ENCODE results near the gene PRR12.

The PRR12 gene

GRCh38 chr19:49567861-49568441 lies 23.0 kb upstream of the PRR12 start:
- Histone ChIP-seq H3K27me3 (ENCODE audit: insufficient read depth, low read length) (no peaks in the 10 kb centered on the region), H3K4me1 (ENCODE audit: insufficient read depth, low read length) (no peaks in the 10 kb centered on the region), H3K4me3 (ENCODE audit: low read length) (no peak overlapping the region), H3K27ac (ENCODE audit: low read length) (no peak overlapping the region), H3K9me3 (ENCODE audit: insufficient read depth, low read depth, low read length) (no peaks in the 10 kb centered on the region), H3K9ac (ENCODE audit: low read depth, low read length) (no peak overlapping the region), H3K36me3 (ENCODE audit: insufficient read depth, low read depth, low read length) (no peaks in the 10 kb centered on the region)

DNA sequence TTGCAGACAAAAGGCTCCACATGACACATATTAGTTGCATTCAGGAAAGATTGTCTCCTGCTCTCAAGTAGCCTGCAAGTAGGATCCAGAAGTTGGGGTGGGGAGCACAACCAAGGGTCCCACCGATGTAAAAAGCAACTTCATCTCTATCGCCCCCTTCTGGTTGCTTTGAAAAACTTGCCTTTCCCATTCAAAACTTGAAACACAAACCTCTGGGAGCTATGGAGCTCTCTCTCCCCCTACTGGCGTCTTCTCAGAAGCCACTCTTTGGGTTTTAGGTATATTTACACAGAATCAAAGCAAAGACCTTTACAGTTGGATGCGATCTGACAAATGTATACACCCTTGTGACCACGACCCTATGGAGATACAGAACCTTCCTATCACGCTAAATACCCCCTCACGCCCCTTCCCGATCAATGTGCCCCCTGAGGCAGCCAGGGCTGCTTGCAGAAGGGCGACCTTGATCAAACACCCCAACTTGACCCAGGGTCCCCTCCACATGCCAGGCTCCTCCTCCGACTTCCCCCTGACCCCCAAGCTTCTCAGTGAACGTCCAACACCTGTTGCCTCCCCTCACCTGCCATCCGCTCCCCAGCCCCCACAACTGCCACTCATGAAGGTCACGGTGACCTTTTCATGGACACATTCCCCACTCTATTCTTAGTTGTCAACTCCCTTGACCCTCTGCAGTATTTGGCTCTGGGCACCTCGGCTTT lies 20.7 kb upstream of the PRR12 start:
- peak overlapping the region; percentile 31; the same call in 1 of the 2 replicates for H3K9ac ChIP-seq (ENCODE audit: low read depth, low read length)
- H3K9me3 ChIP-seq (ENCODE audit: insufficient read depth, low read depth, low read length), result no peaks in the 10 kb centered on the region
- H3K36me3 ChIP-seq (ENCODE audit: insufficient read depth, low read depth, low read length), result peaks cover 11% of the 10 kb centered on the region; the same call in 1 of the 2 replicates
- no peak overlapping the region for H3K27ac ChIP-seq (ENCODE audit: low read length)
- no peaks in the 10 kb centered on the region for H3K27me3 ChIP-seq (ENCODE audit: insufficient read depth, low read length)
- no peak overlapping the region for H3K4me3 ChIP-seq (ENCODE audit: low read length)
- H3K4me1 ChIP-seq (ENCODE audit: insufficient read depth, low read length), result no peaks in the 10 kb centered on the region

GRCh38 chr19:49570997-49571676 lies 19.8 kb upstream of the PRR12 start:
- no peak overlapping the region for H3K4me3 ChIP-seq (ENCODE audit: low read length)
- H3K27ac ChIP-seq (ENCODE audit: low read length), result no peak overlapping the region
- peaks cover 17% of the 10 kb centered on the region; the same call in 1 of the 2 replicates for H3K36me3 ChIP-seq (ENCODE audit: insufficient read depth, low read depth, low read length)
- H3K27me3 ChIP-seq (ENCODE audit: insufficient read depth, low read length), result no peaks in the 10 kb centered on the region
- H3K9ac ChIP-seq (ENCODE audit: low read depth, low read length), result no peak overlapping the region
- H3K9me3 ChIP-seq (ENCODE audit: insufficient read depth, low read depth, low read length), result no peaks in the 10 kb centered on the region
- no peaks in the 10 kb centered on the region for H3K4me1 ChIP-seq (ENCODE audit: insufficient read depth, low read length)

DNA sequence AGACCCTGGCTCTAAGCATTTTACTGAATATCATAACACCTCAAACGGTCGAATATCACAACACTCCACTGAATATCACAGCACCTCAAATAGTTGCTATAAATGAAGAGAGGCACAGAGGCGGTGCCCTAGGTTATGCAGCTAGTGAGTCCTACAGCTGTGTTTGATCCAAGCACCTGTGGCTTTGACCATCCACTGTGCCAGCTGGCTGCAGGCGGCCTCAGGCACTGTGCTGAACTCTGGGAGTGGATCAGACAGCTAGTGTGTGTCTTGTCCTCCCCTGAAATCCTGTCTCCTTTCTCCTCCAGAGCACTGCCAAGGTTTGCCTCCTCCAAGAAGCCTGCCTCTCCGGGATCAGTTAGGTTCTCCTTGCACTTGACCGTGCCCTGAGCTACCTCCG lies 18.0 kb upstream of the PRR12 start:
- Histone ChIP-seq H3K4me1 (ENCODE audit: insufficient read depth, low read length) (no peaks in the 10 kb centered on the region), H3K9me3 (ENCODE audit: insufficient read depth, low read depth, low read length) (no peaks in the 10 kb centered on the region), H3K27me3 (ENCODE audit: insufficient read depth, low read length) (no peaks in the 10 kb centered on the region), H3K4me3 (ENCODE audit: low read length) (no peak overlapping the region), H3K27ac (ENCODE audit: low read length) (no peak overlapping the region), H3K9ac (ENCODE audit: low read depth, low read length) (no peak overlapping the region), H3K36me3 (ENCODE audit: insufficient read depth, low read depth, low read length) (peaks cover 22% of the 10 kb centered on the region)

- H3K27ac ChIP-seq (ENCODE audit: low read length), result no peak overlapping the region
- H3K4me3 ChIP-seq (ENCODE audit: low read length), result no peak overlapping the region
- peaks cover 22% of the 10 kb centered on the region for H3K36me3 ChIP-seq (ENCODE audit: insufficient read depth, low read depth, low read length)
- H3K9me3 ChIP-seq (ENCODE audit: insufficient read depth, low read depth, low read length), result no peaks in the 10 kb centered on the region
- H3K4me1 ChIP-seq (ENCODE audit: insufficient read depth, low read length), result no peaks in the 10 kb centered on the region
- H3K9ac ChIP-seq (ENCODE audit: low read depth, low read length), result no peak overlapping the region
- no peaks in the 10 kb centered on the region for H3K27me3 ChIP-seq (ENCODE audit: insufficient read depth, low read length)
Observed at GRCh38 chr19:49573425-49573824, 17.6 kb upstream of the PRR12 start.

DNA sequence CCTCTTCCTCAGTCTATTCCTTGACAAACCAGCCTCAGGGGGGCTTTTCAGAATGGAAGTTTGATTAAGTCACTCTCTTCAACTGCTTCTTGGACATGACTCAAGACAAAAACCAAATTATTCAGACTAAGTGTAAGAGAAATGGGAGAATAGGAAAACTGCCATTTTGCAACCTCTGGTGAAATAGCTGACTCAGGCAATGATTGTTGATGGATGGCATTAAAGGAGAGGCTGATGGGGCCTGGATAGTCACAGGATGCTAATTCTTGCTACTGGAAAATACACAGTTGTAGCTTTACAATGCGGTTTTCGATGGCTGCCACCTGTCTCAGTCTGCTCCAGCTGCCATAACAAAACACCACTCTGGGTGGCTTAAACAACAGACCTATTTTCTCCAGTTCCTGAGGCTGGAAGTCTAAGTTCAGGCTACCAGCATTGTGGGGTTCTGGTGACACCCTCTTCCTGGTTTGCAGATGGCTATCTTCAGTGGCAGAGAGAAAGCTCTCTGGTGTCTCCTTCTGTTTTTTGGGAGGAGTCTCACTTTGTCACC lies 16.7 kb upstream of the PRR12 start:
- Histone ChIP-seq H3K27me3 (ENCODE audit: insufficient read depth, low read length) (no peaks in the 10 kb centered on the region), H3K9ac (ENCODE audit: low read depth, low read length) (no peak overlapping the region), H3K36me3 (ENCODE audit: insufficient read depth, low read depth, low read length) (peaks cover 22% of the 10 kb centered on the region), H3K9me3 (ENCODE audit: insufficient read depth, low read depth, low read length) (no peaks in the 10 kb centered on the region), H3K4me3 (ENCODE audit: low read length) (no peak overlapping the region), H3K4me1 (ENCODE audit: insufficient read depth, low read length) (0 out of 2 replicates have a peak, but pooled peaks cover under 1% of the 10 kb centered on the region), H3K27ac (ENCODE audit: low read length) (no peak overlapping the region)

GRCh38 chr19:49579193-49579592 lies 11.8 kb upstream of the PRR12 start:
- peaks cover 17% of the 10 kb centered on the region for H3K36me3 ChIP-seq (ENCODE audit: insufficient read depth, low read depth, low read length)
- peak overlapping the region; percentile 95; the same call in 1 of the 2 replicates for H3K9ac ChIP-seq (ENCODE audit: low read depth, low read length)
- H3K4me1 ChIP-seq (ENCODE audit: insufficient read depth, low read length), result peaks cover 7% of the 10 kb centered on the region; the same call in 1 of the 2 replicates
- no peaks in the 10 kb centered on the region for H3K9me3 ChIP-seq (ENCODE audit: insufficient read depth, low read depth, low read length)
- no peaks in the 10 kb centered on the region for H3K27me3 ChIP-seq (ENCODE audit: insufficient read depth, low read length)
- no peak overlapping the region for H3K27ac ChIP-seq (ENCODE audit: low read length)
- H3K4me3 ChIP-seq (ENCODE audit: low read length), result peak overlapping the region; percentile 95

DNA sequence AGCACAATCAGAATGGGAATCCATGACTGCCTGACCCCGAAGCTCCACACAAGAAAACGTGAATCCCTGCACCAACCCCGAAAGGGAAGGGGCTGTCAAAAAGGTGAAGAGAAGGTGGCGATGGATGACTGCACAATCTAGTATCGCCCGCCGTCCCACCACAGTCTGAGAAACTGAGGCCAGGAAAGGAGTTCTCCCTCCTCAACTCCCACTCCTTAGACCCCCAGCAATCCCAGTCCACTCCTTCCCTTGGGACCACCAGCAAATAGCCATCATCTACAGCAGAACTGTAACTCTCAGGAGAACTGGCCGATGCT lies 11.1 kb upstream of the PRR12 start:
- Histone ChIP-seq H3K9ac (ENCODE audit: low read depth, low read length) (peak overlapping the region; percentile 95), H3K9me3 (ENCODE audit: insufficient read depth, low read depth, low read length) (no peaks in the 10 kb centered on the region), H3K27me3 (ENCODE audit: insufficient read depth, low read length) (no peaks in the 10 kb centered on the region), H3K27ac (ENCODE audit: low read length) (no peak overlapping the region), H3K4me1 (ENCODE audit: insufficient read depth, low read length) (peaks cover 9% of the 10 kb centered on the region; the same call in 1 of the 2 replicates), H3K36me3 (ENCODE audit: insufficient read depth, low read depth, low read length) (peaks cover 13% of the 10 kb centered on the region), H3K4me3 (ENCODE audit: low read length) (peak overlapping the region; percentile 95)

DNA sequence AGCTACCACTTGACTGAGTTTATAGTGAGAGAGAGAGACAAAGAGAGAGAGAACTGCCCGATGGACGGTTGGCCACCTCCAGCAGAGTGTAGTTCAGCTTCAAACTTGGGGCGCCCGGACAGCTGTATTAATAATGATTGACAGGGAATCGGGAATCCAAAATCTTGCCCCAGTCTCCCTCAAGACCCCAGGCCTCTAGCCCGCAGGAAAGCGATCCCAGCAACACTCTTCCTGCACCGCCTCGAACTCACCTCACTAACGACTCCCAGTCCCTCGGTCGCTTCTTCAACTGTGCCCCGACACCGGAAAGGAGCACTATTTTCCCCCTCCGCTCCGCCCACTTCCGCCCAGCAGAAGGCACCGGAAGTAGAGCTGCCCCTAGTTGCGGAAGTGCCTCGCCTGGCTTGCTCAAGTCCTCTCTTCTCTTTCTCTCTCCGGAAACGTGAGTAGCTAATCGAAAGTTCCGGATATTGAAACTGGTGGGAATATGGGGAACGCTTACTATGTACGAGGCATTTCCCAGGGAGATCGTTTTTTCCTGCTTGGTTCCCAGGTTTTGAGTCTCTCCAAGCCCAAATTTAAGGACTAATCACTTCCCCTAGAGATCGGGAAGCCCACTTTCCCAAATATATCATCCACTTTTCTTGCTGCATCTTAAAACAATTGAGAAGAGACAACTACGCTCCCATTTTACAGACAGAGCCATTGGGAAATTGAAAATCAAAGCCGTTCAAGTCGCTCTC lies 10.5 kb upstream of the PRR12 start, which contains the start of gene NOSIP:
Gene NOSIP, minus strand, starts transcription at position 293 of the 743 bp plus-strand sequence. CDS start 19,865 bp downstream, outside the sequence.
- Histone ChIP-seq H3K9ac (ENCODE audit: low read depth, low read length) (peak within 1 kb of the TSS; percentile 95), H3K9me3 (ENCODE audit: insufficient read depth, low read depth, low read length) (no peaks in the 10 kb centered on the region), H3K4me1 (ENCODE audit: insufficient read depth, low read length) (peaks cover 11% of the 10 kb centered on the region; the same call in 1 of the 2 replicates), H3K36me3 (ENCODE audit: insufficient read depth, low read depth, low read length) (peaks cover 9% of the 10 kb centered on the region), H3K27ac (ENCODE audit: low read length) (no peak within 1 kb of the TSS), H3K4me3 (ENCODE audit: low read length) (peak within 1 kb of the TSS; percentile 95), H3K27me3 (ENCODE audit: insufficient read depth, low read length) (no peaks in the 10 kb centered on the region)

DNA sequence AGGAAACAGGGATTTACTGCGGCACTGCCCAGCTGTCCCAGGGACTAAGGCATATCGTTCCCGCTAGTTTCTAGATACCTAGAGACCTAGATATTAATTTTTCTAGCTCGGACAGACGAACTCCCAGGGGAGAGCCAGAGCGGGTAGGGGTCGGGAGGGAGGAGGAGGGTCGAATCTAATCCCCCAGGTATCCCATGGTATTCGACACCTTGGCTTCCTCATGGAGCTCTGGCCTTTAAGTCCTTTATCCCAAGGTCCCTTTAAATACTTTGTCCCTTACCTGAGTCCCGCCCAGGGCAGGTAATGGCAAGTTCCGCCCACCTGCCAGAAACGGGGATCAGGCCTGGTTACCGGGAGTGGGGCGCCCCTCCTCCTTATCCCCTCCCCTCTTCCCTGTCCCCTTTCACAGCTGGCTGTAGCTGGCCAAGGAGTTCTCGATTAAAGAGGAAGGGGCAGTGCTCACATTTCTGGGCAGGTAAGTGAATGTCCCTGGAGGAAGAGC lies 9.9 kb upstream of the PRR12 start, which contains the start of gene PRRG2:
Gene PRRG2, plus strand, starts transcription at position 310 of the 502 bp plus-strand sequence. CDS start 1,904 bp downstream, outside the sequence.
- peak within 1 kb of the TSS; percentile 95 for H3K9ac ChIP-seq (ENCODE audit: low read depth, low read length)
- no peaks in the 10 kb centered on the region for H3K27me3 ChIP-seq (ENCODE audit: insufficient read depth, low read length)
- H3K27ac ChIP-seq (ENCODE audit: low read length), result no peak within 1 kb of the TSS
- H3K36me3 ChIP-seq (ENCODE audit: insufficient read depth, low read depth, low read length), result peaks cover 6% of the 10 kb centered on the region
- peak within 1 kb of the TSS; percentile 95 for H3K4me3 ChIP-seq (ENCODE audit: low read length)
- H3K9me3 ChIP-seq (ENCODE audit: insufficient read depth, low read depth, low read length), result no peaks in the 10 kb centered on the region
- H3K4me1 ChIP-seq (ENCODE audit: insufficient read depth, low read length), result peaks cover 11% of the 10 kb centered on the region; the same call in 1 of the 2 replicates

DNA sequence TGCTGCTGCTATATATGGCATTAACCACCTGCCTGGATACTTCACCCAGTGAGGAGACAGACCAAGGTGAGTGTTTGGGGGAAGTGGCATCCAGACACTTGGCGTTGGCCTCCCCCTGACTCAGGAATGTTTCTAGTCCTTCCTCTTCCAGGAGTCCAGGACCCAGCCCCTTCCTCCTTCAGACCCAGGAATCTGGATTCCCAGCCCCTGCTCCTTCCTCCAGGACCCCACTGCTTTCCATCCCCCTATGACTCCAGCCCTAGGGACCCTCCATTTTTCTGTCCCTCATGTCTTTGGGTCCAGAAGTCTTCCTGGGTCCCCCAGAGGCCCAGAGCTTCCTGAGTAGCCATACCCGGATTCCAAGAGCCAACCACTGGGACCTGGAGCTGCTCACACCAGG lies 7.7 kb upstream of the PRR12 start:
- no peaks in the 10 kb centered on the region for H3K27me3 ChIP-seq (ENCODE audit: insufficient read depth, low read length)
- H3K36me3 ChIP-seq (ENCODE audit: insufficient read depth, low read depth, low read length), result no peaks in the 10 kb centered on the region
- no peak overlapping the region for H3K4me3 ChIP-seq (ENCODE audit: low read length)
- H3K27ac ChIP-seq (ENCODE audit: low read length), result no peak overlapping the region
- no peaks in the 10 kb centered on the region for H3K9me3 ChIP-seq (ENCODE audit: insufficient read depth, low read depth, low read length)
- H3K9ac ChIP-seq (ENCODE audit: low read depth, low read length), result no peak overlapping the region
- peaks cover 11% of the 10 kb centered on the region; the same call in 1 of the 2 replicates for H3K4me1 ChIP-seq (ENCODE audit: insufficient read depth, low read length)

All from iPS-20b (cell line).